H1 (cell line): ENCODE measurements around the gene RAB40B. TPM values are rescaled to one million over a fixed set of nuclear protein-coding genes. Genes with fewer than 3 reads are reported as not detected.

Source experiments
- CTCF ChIA-PET: fragments of 300-600 bp; sonication (Branson Sonifier 250); formaldehyde crosslinking; loops from one replicate; lab custom pipeline; 2021; ENCODE audit not compliant: partially characterized antibody; lab: Charles Lee
- POLR2A ChIA-PET: fragments of 300-600 bp; sonication (Branson Sonifier 250); formaldehyde crosslinking; loops from one replicate; lab custom pipeline; 2021; ENCODE audit warnings: inconsistent platforms; ENCODE audit not compliant: partially characterized antibody; lab: Charles Lee
- DNase-seq, 2 experiments: peaks; one replicate each; pipeline versions ENCODE4 v3.0.0 to v3.0.0-alpha.2; 2010 to 2022; ENCODE audit warnings: low spot score in 2 of 2, low read depth in 1 of 2, mixed read lengths in 1 of 2
- FAIRE-seq: peaks from 2 replicates; lab custom pipeline; 2011; peaks lifted over from hg19 to GRCh38; lab: Jason Lieb, UNC
- H2AFZ ChIP-seq: 2 replicates; pipeline ENCODE4 v1.8.1; 2012; ENCODE audit warnings: low read length, inconsistent platforms
- H2AK5ac ChIP-seq: 2 replicates; pipeline ENCODE4 v1.6.1; 2013; ENCODE audit warnings: low read depth, low read length
- H2BK120ac ChIP-seq: replicated peaks from 2 replicates; pipeline ENCODE3; 2013; ENCODE audit warnings: low read depth, low read length, inconsistent platforms
- H2BK12ac ChIP-seq: 2 replicates; pipeline ENCODE4 v1.6.1; 2013; ENCODE audit warnings: low read depth, low read length
- H2BK15ac ChIP-seq: 2 replicates; pipeline ENCODE4 v1.6.1; 2013; ENCODE audit warnings: low read length
- H2BK20ac ChIP-seq: 2 replicates; pipeline ENCODE4 v1.6.1; 2013; ENCODE audit warnings: low read length
- H2BK5ac ChIP-seq: 2 replicates; pipeline ENCODE4 v1.6.1; 2013; ENCODE audit warnings: low read depth, low read length
- H3K14ac ChIP-seq: 2 replicates; pipeline ENCODE4 v1.6.1; 2013; ENCODE audit warnings: inconsistent platforms; ENCODE audit not compliant: insufficient read length
- H3K18ac ChIP-seq: 2 replicates; pipeline ENCODE4 v1.6.1; 2013; ENCODE audit warnings: low read length; ENCODE audit errors: extremely low read depth
- H3K23ac ChIP-seq: 2 replicates; pipeline ENCODE4 v1.6.1; 2013; ENCODE audit warnings: inconsistent platforms; ENCODE audit not compliant: insufficient read length
- H3K23me2 ChIP-seq: 2 replicates; pipeline ENCODE4 v1.6.1; 2013; ENCODE audit warnings: low read depth, low read length
- H3K27ac ChIP-seq: 2 replicates; pipeline ENCODE4 v1.6.1; 2011; ENCODE audit warnings: low read depth, low read length, inconsistent platforms
- H3K27me3 ChIP-seq, 4 experiments: replicated peaks in 1 of 4; 1 replicate in 1 of 4; 2 replicates in 3 of 4; pipeline versions ENCODE4 v1.6.1 to v1.8.1; 2011 to 2013; ENCODE audit warnings: low read length in 3 of 4, mild to moderate bottlenecking in 3 of 4, inconsistent platforms in 2 of 4, mixed read lengths in 2 of 4, moderate library complexity in 1 of 4; ENCODE audit not compliant: control insufficient read depth in 3 of 4, insufficient read depth in 3 of 4; ENCODE audit errors: extremely low read depth in 1 of 4
- H3K36me3 ChIP-seq, 4 experiments: 2 replicates each; pipeline versions ENCODE4 v1.6.1 to v1.8.1; 2011 to 2013; ENCODE audit warnings: mild to moderate bottlenecking in 4 of 4, low read length in 3 of 4, moderate library complexity in 2 of 4, control low read depth in 1 of 4, inconsistent platforms in 1 of 4; ENCODE audit not compliant: insufficient read depth in 4 of 4, control insufficient read depth in 2 of 4
- H3K4ac ChIP-seq: replicated peaks from 2 replicates; pipeline ENCODE3; 2013; ENCODE audit warnings: low read length, low read depth, mixed read lengths, inconsistent platforms; ENCODE audit not compliant: insufficient read length
- H3K4me1 ChIP-seq, 4 experiments: replicated peaks in 1 of 4; 1 replicate in 1 of 4; 2 replicates in 3 of 4; pipeline versions ENCODE4 v1.6.1 to v1.8.1; 2011 to 2013; ENCODE audit warnings: low read length in 3 of 4, inconsistent platforms in 2 of 4, mixed read lengths in 1 of 4; ENCODE audit not compliant: insufficient read depth in 4 of 4, control insufficient read depth in 3 of 4
- H3K4me2 ChIP-seq, 2 experiments: 2 replicates each; pipeline versions ENCODE4 v1.6.1 to v1.8.1; 2011 to 2013; ENCODE audit warnings: low read depth in 2 of 2, low read length in 2 of 2, control low read depth in 1 of 2, inconsistent platforms in 1 of 2, mild to moderate bottlenecking in 1 of 2; ENCODE audit not compliant: insufficient read depth in 1 of 2
- H3K4me3 ChIP-seq, 4 experiments: fragments of 200-600, 300-600 bp in 1 of 4; sonication (generic), shearing (Covaris generic), sonication (Bioruptor Twin) in 1 of 4; 2 replicates each; pipeline versions ENCODE4 v1.5.1 to v1.8.1; 2011 to 2016; ENCODE audit warnings: low read length in 4 of 4, low read depth in 3 of 4, control low read depth in 2 of 4, inconsistent platforms in 2 of 4, mild to moderate bottlenecking in 2 of 4, mixed read lengths in 1 of 4, moderate library complexity in 1 of 4; ENCODE audit not compliant: insufficient read depth in 2 of 4; ENCODE audit errors: extremely low read depth in 1 of 4
- H3K56ac ChIP-seq: replicated peaks from 2 replicates; pipeline ENCODE3; 2013; ENCODE audit warnings: low read depth, mild to moderate bottlenecking, mixed read lengths, low read length, inconsistent platforms; ENCODE audit not compliant: insufficient read length
- H3K79me1 ChIP-seq: 2 replicates; pipeline ENCODE4 v1.6.1; 2013; ENCODE audit warnings: low read depth, low read length, control low read depth
- H3K79me2 ChIP-seq, 2 experiments: 2 replicates each; pipeline versions ENCODE4 v1.6.1 to v1.8.1; 2012 to 2013; ENCODE audit warnings: low read length in 2 of 2, mild to moderate bottlenecking in 2 of 2, inconsistent platforms in 1 of 2; ENCODE audit not compliant: insufficient read depth in 2 of 2, control insufficient read depth in 1 of 2
- H3K9ac ChIP-seq, 4 experiments: replicated peaks in 1 of 4; 1 replicate in 1 of 4; 2 replicates in 3 of 4; pipeline versions ENCODE4 v1.6.1 to v1.8.1; 2011 to 2013; ENCODE audit warnings: low read depth in 3 of 4, low read length in 3 of 4, control low read depth in 2 of 4, mild to moderate bottlenecking in 2 of 4, moderate library complexity in 2 of 4, inconsistent platforms in 1 of 4; ENCODE audit errors: extremely low read depth in 1 of 4
- H3K9me3 ChIP-seq, 2 experiments: 2 replicates each; pipeline versions ENCODE4 v1.6.1 to v1.8.1; 2012 to 2013; ENCODE audit warnings: mild to moderate bottlenecking in 2 of 2, moderate library complexity in 2 of 2, control low read depth in 1 of 2, inconsistent platforms in 1 of 2, low read depth in 1 of 2, low read length in 1 of 2, mixed read lengths in 1 of 2; ENCODE audit not compliant: insufficient read depth in 2 of 2
- H4K20me1 ChIP-seq, 2 experiments: replicated peaks in 1 of 2; 2 replicates each; pipeline versions ENCODE3 to v1.8.1; 2011 to 2013; ENCODE audit warnings: inconsistent platforms in 2 of 2, low read length in 2 of 2, mild to moderate bottlenecking in 1 of 2; ENCODE audit not compliant: insufficient read depth in 2 of 2, control insufficient read depth in 1 of 2
- H4K5ac ChIP-seq: 2 replicates; pipeline ENCODE4 v1.6.1; 2013; ENCODE audit warnings: low read length, low read depth, mixed read lengths, inconsistent platforms; ENCODE audit not compliant: insufficient read length
- H4K8ac ChIP-seq: 2 replicates; pipeline ENCODE4 v1.8.0; 2013; ENCODE audit warnings: mild to moderate bottlenecking, moderate library complexity, low read length, inconsistent platforms; ENCODE audit not compliant: insufficient read depth; ENCODE audit errors: extremely low read depth
- H4K91ac ChIP-seq: replicated peaks from 2 replicates; pipeline ENCODE3; 2013; ENCODE audit warnings: low read length, mixed read lengths, inconsistent platforms; ENCODE audit not compliant: insufficient read length
- WGBS, 2 experiments: shearing (Covaris generic) in 1 of 2; methylation state at CpG; one replicate each; pipeline versions ENCODE4 v1.1.6 to v1.1.7; 2013 to 2015; ENCODE audit warnings: low lambda C conversion rate in 2 of 2, mixed read lengths in 2 of 2, inconsistent platforms in 1 of 2, low coverage in 1 of 2, missing lambda C conversion rate in 1 of 2; ENCODE audit not compliant: insufficient replicate concordance in 2 of 2, insufficient coverage in 1 of 2, insufficient read length in 1 of 2; ENCODE audit errors: extremely low coverage in 1 of 2, missing lambda C conversion rate in 1 of 2; 5-methylcytosine and 5-hydroxymethylcytosine counted together
- polyA plus RNA-seq, 7 experiments: library from polyadenylated mRNA; depleted of rRNA in 3 of 7; stranded (reverse) in 5 of 7; unstranded in 2 of 7; fragments of >200 nt in 5 of 7; fragments of 200-250 nt in 2 of 7; gene quantifications; 1 replicate in 5 of 7; 2 replicates in 1 of 7; 4 replicates in 1 of 7; pipeline versions ENCODE4 v1.2.1 to v1.2.3, GENCODE V29; 2011 to 2013; ENCODE audit warnings: missing spikeins in 2 of 7, mixed read lengths in 2 of 7
- total RNA-seq: library from RNA; stranded (reverse); fragmentation: NEBNext Ultra II Directional; extraction: Animal tissue kit (Norgen Biotek cat#: 25700); gene quantifications from 2 replicates; pipeline ENCODE4 v1.2.1, GENCODE V29; 2021

The RAB40B gene
- total and polyA plus RNA-seq, 2 of the 8 experiments (the other 6 are each of a cell fraction or from before 2014, with no cell fraction given) = 3.1 to 4.6 TPM

DNA sequence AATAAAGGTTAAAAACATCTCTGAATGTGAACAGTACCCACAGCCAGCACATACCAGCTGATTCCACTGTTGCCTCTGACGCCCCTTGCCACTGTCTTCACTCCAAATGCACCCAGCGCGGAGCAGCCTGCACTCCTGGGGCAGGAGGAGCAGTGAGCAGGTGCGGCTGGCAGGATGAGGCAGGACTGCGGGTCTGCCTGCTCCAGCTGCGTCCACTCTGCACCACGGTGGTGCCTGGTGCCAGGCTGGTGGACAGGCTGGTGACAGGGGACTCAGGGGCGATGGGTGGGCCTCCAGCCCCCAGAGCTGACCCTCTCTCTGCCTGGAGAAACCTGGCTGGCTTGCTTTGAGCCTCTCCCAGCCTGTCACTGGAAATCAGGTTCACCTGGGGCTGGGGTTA is 9.4 kb downstream of the RAB40B start:
- H3K4me3 ChIP-seq = no peak overlapping the region
- peaks cover 0 to 1% of the 10 kb centered on the region in 2 experiments for H4K20me1 ChIP-seq
- CTCF ChIA-PET = interaction anchor here (0.6 to 3.7 kb wide), 10 partner anchors 8 to 295 kb away, joined by 3 to 21 read pairs (median 4); no protein-coding TSS in a partner anchor
- H3K4ac ChIP-seq = no peak overlapping the region
- H2AFZ ChIP-seq = no peak overlapping the region
- no peaks in the 10 kb centered on the region for H3K79me1 ChIP-seq
- H2BK5ac ChIP-seq = no peak overlapping the region
- no peak overlapping the region for H3K14ac ChIP-seq
- H4K8ac ChIP-seq = no peak overlapping the region; the same call in 1 of the 2 replicates
- H3K18ac ChIP-seq = no peak overlapping the region
- no peaks in the 10 kb centered on the region for H3K23me2 ChIP-seq
- no peak overlapping the region for H2BK15ac ChIP-seq
- H3K4me2 ChIP-seq = no peak overlapping the region
- no peaks in the 10 kb centered on the region for H3K79me2 ChIP-seq
- H3K9ac ChIP-seq = no peak overlapping the region
- POLR2A ChIA-PET = interaction anchor here (0.7 kb wide), 2 partner anchors 38 to 42 kb away, joined by 3 to 4 read pairs; no protein-coding TSS in a partner anchor
- H2BK20ac ChIP-seq = no peak overlapping the region
- no peaks in the 10 kb centered on the region for H3K36me3 ChIP-seq
- no peak for FAIRE-seq
- no peak for DNase-seq
- H4K5ac ChIP-seq = no peak overlapping the region
- no peaks in the 10 kb centered on the region; a peak in 1 of 7 replicates for H3K27me3 ChIP-seq
- no peak overlapping the region for H2BK120ac ChIP-seq
- H2AK5ac ChIP-seq = no peak overlapping the region
- no peak overlapping the region for H3K23ac ChIP-seq
- no peak overlapping the region for H4K91ac ChIP-seq
- H3K27ac ChIP-seq = no peak overlapping the region
- no peaks in the 10 kb centered on the region for H3K9me3 ChIP-seq
- 93% methylated on average over 8 of the region's 8 CpGs; no CpG with 5 or more reads in 1 of the 2 experiments for WGBS, 2 experiments
- H2BK12ac ChIP-seq = no peak overlapping the region
- no peaks in the 10 kb centered on the region; a peak in 1 of 7 replicates for H3K4me1 ChIP-seq
- no peak overlapping the region for H3K56ac ChIP-seq
